IPS-15b (cell line): ENCODE data around the gene EIF4G3.

Experiments
- H3K27me3 ChIP-seq: one replicate; pipeline ENCODE4 v1.6.1; 2013; ENCODE audit warnings: low read length; ENCODE audit not compliant: control insufficient read depth, insufficient read depth
- H3K36me3 ChIP-seq: one replicate; pipeline ENCODE4 v1.6.1; 2013; ENCODE audit warnings: low read length; ENCODE audit not compliant: control insufficient read depth, insufficient read depth
- H3K4me1 ChIP-seq: one replicate; pipeline ENCODE4 v1.6.1; 2013; ENCODE audit warnings: mild to moderate bottlenecking, low read length; ENCODE audit not compliant: control insufficient read depth, insufficient read depth
- H3K4me3 ChIP-seq: one replicate; pipeline ENCODE4 v1.5.1; 2013; ENCODE audit warnings: low read depth, low read length
- H3K9ac ChIP-seq: one replicate; pipeline ENCODE4 v1.6.1; 2013; ENCODE audit warnings: low read depth, mild to moderate bottlenecking, low read length
- H3K9me3 ChIP-seq: one replicate; pipeline ENCODE4 v1.6.1; 2013; ENCODE audit warnings: mild to moderate bottlenecking, low read length; ENCODE audit not compliant: control insufficient read depth, insufficient read depth

The EIF4G3 gene

GRCh38 chr1:20893931-20894330, 282.8 kb downstream of the EIF4G3 start:
- peaks cover 9% of the 10 kb centered on the region for H3K36me3 ChIP-seq
- no peaks in the 10 kb centered on the region for H3K27me3 ChIP-seq
- H3K9me3 ChIP-seq = no peaks in the 10 kb centered on the region
- no peak overlapping the region for H3K9ac ChIP-seq
- H3K4me1 ChIP-seq = no peaks in the 10 kb centered on the region
- no peak overlapping the region for H3K4me3 ChIP-seq

GRCh38 chr1:20891091-20891490, 285.6 kb downstream of the EIF4G3 start:
- H3K4me3 ChIP-seq = no peak overlapping the region
- no peaks in the 10 kb centered on the region for H3K9me3 ChIP-seq
- no peak overlapping the region for H3K9ac ChIP-seq
- H3K36me3 ChIP-seq = peaks cover 9% of the 10 kb centered on the region
- no peaks in the 10 kb centered on the region for H3K27me3 ChIP-seq
- no peaks in the 10 kb centered on the region for H3K4me1 ChIP-seq

DNA sequence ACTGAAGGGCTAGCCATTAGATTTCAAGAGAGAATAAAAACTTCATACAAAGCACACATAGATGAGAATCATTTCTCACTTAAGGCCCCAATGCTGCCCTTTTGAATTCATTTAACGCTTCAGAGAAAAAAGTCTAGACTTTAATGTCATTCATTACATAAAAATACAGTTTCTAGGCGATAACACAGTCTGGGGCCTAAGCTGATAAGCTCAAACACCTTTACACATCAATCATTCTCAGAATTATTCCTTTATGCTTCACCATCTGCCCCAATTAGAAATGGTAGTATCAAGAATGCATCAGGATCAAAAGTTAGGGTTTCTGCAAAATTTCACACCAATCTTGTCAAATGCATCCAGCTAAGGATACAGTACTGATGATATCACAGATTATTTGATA, 289.5 kb downstream of the EIF4G3 start:
- peaks cover 3% of the 10 kb centered on the region for H3K36me3 ChIP-seq
- no peaks in the 10 kb centered on the region for H3K27me3 ChIP-seq
- no peak overlapping the region for H3K4me3 ChIP-seq
- H3K9ac ChIP-seq = no peak overlapping the region
- no peaks in the 10 kb centered on the region for H3K9me3 ChIP-seq
- no peaks in the 10 kb centered on the region for H3K4me1 ChIP-seq

DNA sequence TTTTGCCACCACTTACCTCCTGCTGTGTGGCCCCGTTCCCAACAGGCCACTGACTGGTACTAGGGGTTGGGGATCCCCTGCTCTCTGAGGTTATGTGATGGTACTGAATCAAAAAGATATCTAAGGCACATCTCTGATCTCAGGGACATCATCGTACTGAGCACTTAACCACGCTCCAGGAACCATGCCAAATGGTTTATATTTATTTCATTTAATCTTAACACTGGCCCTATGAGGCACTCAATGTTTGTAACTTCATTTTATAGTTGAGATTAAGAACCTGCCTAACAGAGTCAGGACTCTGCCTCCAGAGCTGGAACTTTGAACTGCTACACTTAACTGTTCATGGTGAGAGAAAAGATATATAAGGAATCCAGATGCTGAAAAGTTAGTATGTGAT, 291.6 kb downstream of the EIF4G3 start:
- no peaks in the 10 kb centered on the region for H3K4me1 ChIP-seq
- H3K9ac ChIP-seq = no peak overlapping the region
- H3K36me3 ChIP-seq = no peaks in the 10 kb centered on the region
- no peak overlapping the region for H3K4me3 ChIP-seq
- H3K27me3 ChIP-seq = no peaks in the 10 kb centered on the region
- H3K9me3 ChIP-seq = no peaks in the 10 kb centered on the region

DNA sequence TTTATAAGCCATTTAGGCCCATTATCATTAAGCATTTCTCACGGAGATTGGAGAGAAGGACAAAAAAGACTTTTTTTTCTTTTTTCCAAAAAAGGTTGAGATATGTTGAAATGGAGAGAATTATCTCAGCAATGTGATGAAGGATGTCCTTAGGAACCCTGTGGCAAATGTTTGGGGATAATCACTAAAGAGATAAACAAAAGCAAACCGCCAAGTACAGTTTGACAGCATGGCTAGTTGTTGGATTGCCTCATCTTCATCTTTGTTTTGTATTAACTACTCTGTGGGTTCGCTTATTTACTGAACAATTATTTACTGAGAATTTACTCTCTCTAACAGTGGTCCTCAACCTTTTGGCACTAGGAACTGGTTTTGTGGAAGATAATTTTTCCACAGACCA, 292.2 kb downstream of the EIF4G3 start:
- Histone ChIP-seq H3K9ac (no peak overlapping the region), H3K4me3 (no peak overlapping the region), H3K4me1 (no peaks in the 10 kb centered on the region), H3K36me3 (no peaks in the 10 kb centered on the region), H3K9me3 (no peaks in the 10 kb centered on the region), H3K27me3 (no peaks in the 10 kb centered on the region)

- no peaks in the 10 kb centered on the region for H3K27me3 ChIP-seq
- no peaks in the 10 kb centered on the region for H3K9me3 ChIP-seq
- no peak overlapping the region for H3K9ac ChIP-seq
- no peak overlapping the region for H3K4me3 ChIP-seq
- H3K36me3 ChIP-seq = no peaks in the 10 kb centered on the region
- no peaks in the 10 kb centered on the region for H3K4me1 ChIP-seq
Measured at GRCh38 chr1:20883766-20884165, 292.9 kb downstream of the EIF4G3 start.

DNA sequence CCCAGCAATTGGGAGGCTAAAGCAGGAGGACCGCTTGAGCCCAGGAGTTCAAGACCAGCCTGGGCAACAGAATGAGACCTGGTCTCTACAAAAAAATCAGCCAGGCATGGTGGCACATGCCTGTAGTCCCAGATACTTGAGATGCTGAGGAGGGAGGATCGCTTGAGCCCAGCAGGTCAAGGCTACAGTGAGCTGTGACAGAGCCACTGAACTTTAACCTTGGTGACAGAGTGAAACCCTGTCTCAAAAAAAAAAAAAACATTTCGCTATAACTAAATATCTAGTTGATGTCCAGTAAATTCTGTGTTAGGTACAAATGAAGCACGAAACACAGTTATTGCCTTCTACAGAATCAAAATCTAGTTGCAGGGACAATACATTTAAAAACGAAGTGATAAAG, 293.9 kb downstream of the EIF4G3 start:
- H3K27me3 ChIP-seq = no peaks in the 10 kb centered on the region
- no peak overlapping the region for H3K4me3 ChIP-seq
- H3K36me3 ChIP-seq = no peaks in the 10 kb centered on the region
- H3K4me1 ChIP-seq = no peaks in the 10 kb centered on the region
- no peak overlapping the region for H3K9ac ChIP-seq
- no peaks in the 10 kb centered on the region for H3K9me3 ChIP-seq

DNA sequence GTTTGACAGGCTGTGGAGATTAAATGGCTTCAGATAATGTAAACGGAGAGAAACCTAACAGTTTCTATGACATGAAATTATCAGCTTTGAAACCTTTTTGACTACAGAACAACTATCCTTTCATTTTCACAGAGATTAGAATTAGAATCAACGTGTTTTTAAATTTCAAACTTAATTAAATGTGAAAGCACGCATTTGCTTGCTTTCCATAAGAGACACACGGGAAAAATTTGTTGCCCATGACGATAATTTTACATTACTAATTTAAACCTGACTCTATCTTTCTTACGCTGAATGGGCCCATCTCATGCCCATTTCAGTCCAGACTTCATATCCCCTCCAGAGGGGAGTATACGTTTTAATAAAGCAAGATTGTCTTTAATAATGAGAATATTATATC, 297.9 kb downstream of the EIF4G3 start:
- H3K4me1 ChIP-seq = no peaks in the 10 kb centered on the region
- no peak overlapping the region for H3K9ac ChIP-seq
- H3K4me3 ChIP-seq = no peak overlapping the region
- peaks cover 3% of the 10 kb centered on the region for H3K36me3 ChIP-seq
- no peaks in the 10 kb centered on the region for H3K9me3 ChIP-seq
- no peaks in the 10 kb centered on the region for H3K27me3 ChIP-seq

DNA sequence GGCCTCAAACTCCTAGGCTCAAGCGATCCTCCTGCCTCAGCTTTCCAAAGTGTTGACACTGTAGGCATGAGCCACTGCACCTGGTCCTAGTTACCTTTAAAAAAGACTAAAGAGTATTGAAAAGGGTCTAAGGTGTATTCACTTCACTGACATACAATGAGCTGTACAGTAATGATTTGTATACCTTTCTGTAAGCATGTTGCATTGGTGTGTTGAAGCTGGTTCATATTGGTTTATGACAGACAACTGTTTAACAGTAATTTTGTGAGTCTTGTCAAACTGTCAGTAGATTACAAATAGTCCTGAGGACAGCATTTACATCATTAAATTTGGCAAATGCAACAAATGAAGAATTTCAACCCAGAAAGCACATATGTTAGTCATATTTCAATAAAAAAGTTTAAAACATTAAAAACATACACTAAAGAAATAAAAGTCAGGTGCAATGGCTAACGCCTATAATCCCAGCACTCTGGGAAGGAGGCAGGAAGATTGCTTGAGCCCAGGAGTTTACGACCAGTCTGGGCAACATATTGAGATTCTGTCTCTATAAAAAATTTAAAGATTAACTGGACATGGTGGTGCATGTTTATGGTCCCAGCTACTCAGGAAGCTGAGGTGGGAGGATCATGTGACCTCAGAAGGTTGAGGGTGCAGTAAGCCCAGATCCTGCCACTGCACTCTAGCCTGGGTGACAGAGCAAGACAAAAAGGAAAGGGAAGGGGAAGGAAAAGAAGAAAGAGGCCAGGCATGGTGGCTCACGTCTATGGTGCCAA, 301.3 kb downstream of the EIF4G3 start:
- Histone ChIP-seq H3K27me3 (no peaks in the 10 kb centered on the region), H3K4me3 (no peak overlapping the region), H3K9ac (no peak overlapping the region), H3K36me3 (peaks cover 3% of the 10 kb centered on the region), H3K4me1 (no peaks in the 10 kb centered on the region), H3K9me3 (no peaks in the 10 kb centered on the region)

- Histone ChIP-seq H3K36me3 (peaks cover 3% of the 10 kb centered on the region), H3K4me1 (no peaks in the 10 kb centered on the region), H3K9me3 (no peaks in the 10 kb centered on the region), H3K9ac (no peak overlapping the region), H3K4me3 (no peak overlapping the region), H3K27me3 (no peaks in the 10 kb centered on the region)
Measured at GRCh38 chr1:20873311-20873710, 303.4 kb downstream of the EIF4G3 start.

DNA sequence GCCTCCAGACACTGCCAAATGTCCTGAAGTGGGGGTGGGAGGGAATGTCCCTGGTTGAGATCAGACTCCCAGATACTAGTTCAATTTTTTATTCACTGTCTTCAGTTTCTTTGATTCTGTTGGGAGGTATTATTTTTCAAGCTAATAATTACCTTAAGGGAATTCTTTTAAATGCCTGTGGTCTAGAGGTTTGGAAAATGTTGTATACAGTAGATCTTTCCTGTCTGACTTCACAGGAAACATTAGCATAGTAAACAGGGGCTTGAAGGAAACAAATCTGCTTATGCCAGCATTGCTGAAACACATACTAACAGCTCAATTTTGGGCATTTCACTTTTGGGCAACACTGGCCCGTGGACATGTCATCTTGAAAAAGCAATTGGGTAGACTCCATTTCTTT, 305.3 kb downstream of the EIF4G3 start:
- no peaks in the 10 kb centered on the region for H3K9me3 ChIP-seq
- H3K27me3 ChIP-seq = no peaks in the 10 kb centered on the region
- H3K9ac ChIP-seq = no peak overlapping the region
- no peak overlapping the region for H3K4me3 ChIP-seq
- no peaks in the 10 kb centered on the region for H3K4me1 ChIP-seq
- peaks cover 3% of the 10 kb centered on the region for H3K36me3 ChIP-seq

DNA sequence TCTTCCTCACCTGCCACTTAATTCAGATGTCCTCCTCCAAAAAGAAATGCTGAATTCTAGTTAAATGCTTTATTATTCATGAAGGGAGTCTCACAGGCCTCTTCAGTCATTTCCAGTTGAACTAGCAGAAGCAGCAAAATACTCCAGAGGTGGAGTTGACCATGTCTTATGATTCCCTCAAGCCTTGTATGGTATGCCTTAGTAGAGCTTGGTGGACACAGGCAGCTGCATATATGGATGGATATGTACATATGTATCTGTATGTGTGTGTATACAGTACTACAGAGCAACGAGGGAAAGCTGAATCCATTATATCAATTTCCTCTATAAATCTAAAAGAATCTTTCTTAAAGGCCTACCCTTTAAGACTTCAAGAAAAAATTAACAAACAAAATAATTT, 306.0 kb downstream of the EIF4G3 start:
- Histone ChIP-seq H3K9me3 (no peaks in the 10 kb centered on the region), H3K27me3 (no peaks in the 10 kb centered on the region), H3K4me3 (no peak overlapping the region), H3K4me1 (no peaks in the 10 kb centered on the region), H3K9ac (no peak overlapping the region), H3K36me3 (peaks cover 3% of the 10 kb centered on the region)
